Astrocyte of the spinal cord (primary cell): Measurements from ENCODE around the gene NSMCE1.
"Not testable (repeated sequence)": the region's sequence is repeated elsewhere in the genome, so short reads cannot be mapped to it uniquely, and the experiment has no call there.

Experiments used
- DNase-seq: peaks from one replicate; pipeline ENCODE4 v3.0.0; 2011; ENCODE audit warnings: low read depth, low spot score
- H3K4me3 ChIP-seq: 2 replicates; pipeline ENCODE4 v1.5.1; 2011; ENCODE audit warnings: low read depth, mild to moderate bottlenecking, low read length, moderate library complexity
- in situ Hi-C: cut with HindIII; loops from 2 replicates; pipeline ENCODE4 v1.10.0; 2017; ENCODE audit warnings: low sequenced_read_pairs
- TF ChIP-seq, protein P1 (sequence below): IDR thresholded peaks from 2 replicates; pipeline ENCODE4 v1.5.1; 2012; ENCODE audit warnings: low read depth, mild to moderate bottlenecking, low read length, inconsistent platforms

Gene NSMCE1

DNA sequence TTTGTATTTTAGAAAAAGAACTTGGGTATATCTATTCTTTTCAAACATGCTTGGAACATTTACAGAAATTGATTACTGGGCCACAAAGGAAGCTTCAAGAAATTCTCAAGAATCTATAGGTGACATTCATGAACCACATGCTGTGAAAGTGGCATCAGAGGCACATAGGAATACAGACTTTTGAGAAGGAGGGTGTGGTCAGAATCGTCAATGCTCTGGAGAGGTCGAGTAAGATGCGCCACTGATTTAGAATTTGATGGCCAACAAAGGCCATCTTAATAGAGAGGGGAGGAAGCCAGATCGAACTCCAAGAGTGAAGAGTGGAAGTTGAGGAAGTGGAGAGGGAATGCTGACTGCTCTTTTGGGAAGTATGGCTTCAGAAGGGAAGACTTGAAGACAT lies 3.5 kb upstream of the NSMCE1 start:
- no peak overlapping the region for H3K4me3 ChIP-seq
- TF ChIP-seq, protein P1, sequence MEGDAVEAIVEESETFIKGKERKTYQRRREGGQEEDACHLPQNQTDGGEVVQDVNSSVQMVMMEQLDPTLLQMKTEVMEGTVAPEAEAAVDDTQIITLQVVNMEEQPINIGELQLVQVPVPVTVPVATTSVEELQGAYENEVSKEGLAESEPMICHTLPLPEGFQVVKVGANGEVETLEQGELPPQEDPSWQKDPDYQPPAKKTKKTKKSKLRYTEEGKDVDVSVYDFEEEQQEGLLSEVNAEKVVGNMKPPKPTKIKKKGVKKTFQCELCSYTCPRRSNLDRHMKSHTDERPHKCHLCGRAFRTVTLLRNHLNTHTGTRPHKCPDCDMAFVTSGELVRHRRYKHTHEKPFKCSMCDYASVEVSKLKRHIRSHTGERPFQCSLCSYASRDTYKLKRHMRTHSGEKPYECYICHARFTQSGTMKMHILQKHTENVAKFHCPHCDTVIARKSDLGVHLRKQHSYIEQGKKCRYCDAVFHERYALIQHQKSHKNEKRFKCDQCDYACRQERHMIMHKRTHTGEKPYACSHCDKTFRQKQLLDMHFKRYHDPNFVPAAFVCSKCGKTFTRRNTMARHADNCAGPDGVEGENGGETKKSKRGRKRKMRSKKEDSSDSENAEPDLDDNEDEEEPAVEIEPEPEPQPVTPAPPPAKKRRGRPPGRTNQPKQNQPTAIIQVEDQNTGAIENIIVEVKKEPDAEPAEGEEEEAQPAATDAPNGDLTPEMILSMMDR, result no peak
- in situ Hi-C loops, result no loop called here
- DNase-seq, result no peak

- DNase-seq, result no peak
- in situ Hi-C loops, result no loop called here
- TF ChIP-seq, protein P1, result no peak
- no peak overlapping the region for H3K4me3 ChIP-seq
These were observed 1.8 kb upstream of the NSMCE1 start for GRCh38 chr16:27270349-27270748.

DNA sequence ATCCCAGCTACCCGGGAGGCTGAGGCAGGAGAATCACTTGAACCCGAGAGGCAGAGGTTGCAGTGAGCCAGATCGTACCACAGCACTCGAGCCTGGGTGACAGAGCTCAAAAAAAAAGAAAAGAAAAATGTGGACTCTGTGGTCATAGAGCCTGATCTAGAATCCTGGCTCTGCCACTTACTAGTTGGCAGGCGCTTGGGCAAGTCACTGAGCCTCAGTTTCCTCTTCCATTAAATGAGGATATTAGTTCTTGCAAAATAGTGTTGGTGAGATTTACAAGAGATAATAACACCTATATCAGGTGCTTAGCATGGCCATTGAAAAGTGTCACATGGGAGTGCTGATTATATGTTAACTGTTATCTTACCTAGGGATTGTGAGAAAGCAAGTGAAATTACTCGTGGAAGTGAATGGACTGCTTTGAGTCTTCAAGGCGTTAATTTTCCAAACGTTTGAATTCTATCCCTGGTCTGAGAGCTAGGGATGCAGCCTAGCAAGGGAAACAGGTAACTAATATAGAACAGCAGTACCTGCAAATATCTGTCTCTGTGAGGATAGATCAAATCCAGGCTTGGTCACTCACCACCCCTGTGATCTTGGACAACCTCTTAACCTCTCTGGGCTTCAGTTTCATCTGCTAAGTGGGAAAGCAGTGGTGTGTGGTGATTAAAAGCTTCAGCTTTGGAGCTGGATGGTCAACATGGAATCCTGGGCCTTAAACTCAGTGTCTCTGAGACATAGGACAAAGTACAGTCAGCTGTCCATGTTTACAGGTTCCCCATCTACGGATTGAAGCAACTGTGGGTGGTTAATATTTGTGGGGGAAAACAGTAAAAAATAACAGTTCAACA lies 953 bp upstream of the NSMCE1 start:
- H3K4me3 ChIP-seq, result peak overlapping the region; percentile 86
- TF ChIP-seq, protein P1, result no peak
- in situ Hi-C loops, result no loop called here
- DNase-seq, result no peak

GRCh38 chr16:27267037-27267677 lies 1.4 kb downstream of the NSMCE1 start:
- TF ChIP-seq, protein P1, result no peak
- no peak overlapping the region for H3K4me3 ChIP-seq
- in situ Hi-C loops, result no loop called here
- DNase-seq, result no peak

- no peak for DNase-seq
- no peak overlapping the region for H3K4me3 ChIP-seq
- in situ Hi-C loops, result no loop called here
- TF ChIP-seq, protein P1, result no peak
These were observed 2.6 kb downstream of the NSMCE1 start for GRCh38 chr16:27265982-27266381.

DNA sequence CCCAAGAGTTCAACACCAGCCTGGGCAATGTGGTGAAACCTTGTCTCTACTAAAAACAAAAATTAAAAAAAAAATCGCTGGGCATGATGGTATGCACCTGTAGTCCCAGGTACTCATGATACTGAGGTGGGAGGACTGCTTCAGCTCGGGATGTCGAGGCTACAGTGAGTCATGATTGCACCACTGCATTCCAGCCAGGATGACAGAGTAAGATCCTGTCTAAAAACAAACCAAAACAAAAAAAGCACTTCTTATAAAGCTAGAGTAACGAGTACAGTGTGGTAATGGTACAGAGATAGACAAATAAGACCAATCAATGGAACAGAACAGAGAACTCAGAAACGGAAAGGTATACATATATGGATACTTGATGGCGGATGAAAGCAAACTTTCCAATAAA lies 4.4 kb downstream of the NSMCE1 start:
- TF ChIP-seq, protein P1, result no peak
- in situ Hi-C loops, result no loop called here
- no peak overlapping the region for H3K4me3 ChIP-seq
- DNase-seq, result peak; percentile 66

GRCh38 chr16:27262904-27263423 lies 5.6 kb downstream of the NSMCE1 start:
- in situ Hi-C loops, DNase-seq, H3K4me3 ChIP-seq: not testable (repeated sequence)
